ENCODE measurements around the gene TBC1D7.

TBC1D7 gene

GRCh38 chr6:13328076-13328874, at the start of gene TBC1D7:
TBC1D7 (minus strand) TSS chr6:13328537; CDS start chr6:13326898, 1,639 bp downstream.
- peak; percentile 94 for DNase-seq
- ATAC-seq = peak; percentile 90

GRCh38 chr6:13377054-13377758, 48.9 kb upstream of the TBC1D7 start:
- DNase-seq (no peak), ATAC-seq (no peak)

GRCh38 chr6:13375360-13375878, 47.1 kb upstream of the TBC1D7 start:
- ATAC-seq (peak; percentile 91), DNase-seq (peak; percentile 61)

- no peak for ATAC-seq
- no peak for DNase-seq
These were observed 45.6 kb upstream of the TBC1D7 start for GRCh38 chr6:13373919-13374318.

GRCh38 chr6:13373488-13373886, 45.1 kb upstream of the TBC1D7 start:
- ATAC-seq = no peak
- no peak for DNase-seq

GRCh38 chr6:13372688-13373487, 44.6 kb upstream of the TBC1D7 start:
- no peak for DNase-seq
- ATAC-seq = no peak

GRCh38 chr6:13372076-13372475, 43.7 kb upstream of the TBC1D7 start:
- no peak for ATAC-seq

GRCh38 chr6:13371421-13372072, 43.2 kb upstream of the TBC1D7 start:
- no peak for ATAC-seq

More at GRCh38 chr6:13372076-13372475, 43.7 kb upstream of the TBC1D7 start:
- no peak for DNase-seq

GRCh38 chr6:13370623-13371022, 42.3 kb upstream of the TBC1D7 start:
- ATAC-seq = no peak
- DNase-seq = no peak

More at GRCh38 chr6:13371421-13372072, 43.2 kb upstream of the TBC1D7 start:
- no peak for DNase-seq

GRCh38 chr6:13369591-13369990, 41.3 kb upstream of the TBC1D7 start:
- DNase-seq = no peak
- no peak for ATAC-seq

- DNase-seq = no peak
These were observed 40.4 kb upstream of the TBC1D7 start for GRCh38 chr6:13368731-13369115.

GRCh38 chr6:13368079-13368730, 39.9 kb upstream of the TBC1D7 start:
- no peak for DNase-seq
- no peak for ATAC-seq

More at GRCh38 chr6:13368731-13369115, 40.4 kb upstream of the TBC1D7 start:
- no peak for ATAC-seq

GRCh38 chr6:13367396-13367795, 39.1 kb upstream of the TBC1D7 start:
- no peak for ATAC-seq
- DNase-seq = no peak

- ATAC-seq (no peak), DNase-seq (no peak)
These were observed 37.0 kb upstream of the TBC1D7 start for GRCh38 chr6:13365320-13365719.

GRCh38 chr6:13364842-13365241, 36.5 kb upstream of the TBC1D7 start:
- no peak for DNase-seq
- no peak for ATAC-seq

- DNase-seq = no peak
- ATAC-seq = no peak
These were observed 34.1 kb upstream of the TBC1D7 start for GRCh38 chr6:13362412-13362811.

- ATAC-seq = no peak
- DNase-seq = no peak
These were observed 32.6 kb upstream of the TBC1D7 start for GRCh38 chr6:13360671-13361540.

GRCh38 chr6:13359287-13359686, 30.9 kb upstream of the TBC1D7 start:
- ATAC-seq = no peak
- no peak for DNase-seq

GRCh38 chr6:13358511-13358910, 30.2 kb upstream of the TBC1D7 start:
- ATAC-seq (no peak), DNase-seq (no peak)

GRCh38 chr6:13357551-13358075, 29.3 kb upstream of the TBC1D7 start:
- ATAC-seq (no peak), DNase-seq (no peak)
